HUES64 (cell line): ENCODE results near the gene ACRV1. TPM values are rescaled to one million over a fixed set of nuclear protein-coding genes. Genes with fewer than 3 reads are reported as not detected.
"Not testable (repeated sequence)": the region's sequence is repeated elsewhere in the genome, so short reads cannot be mapped to it uniquely, and the experiment has no call there.

Experiments
- H3K27ac ChIP-seq: 2 replicates; pipeline ENCODE4 v1.7.0; 2013; ENCODE audit warnings: low read depth, low read length, inconsistent platforms
- H3K27me3 ChIP-seq: 2 replicates; pipeline ENCODE4 v1.6.1; 2013; ENCODE audit warnings: mild to moderate bottlenecking, low read length; ENCODE audit not compliant: insufficient read depth
- H3K36me3 ChIP-seq: 2 replicates; pipeline ENCODE4 v1.6.1; 2013; ENCODE audit warnings: mild to moderate bottlenecking, low read length; ENCODE audit not compliant: insufficient read depth
- H3K4me1 ChIP-seq: 2 replicates; pipeline ENCODE4 v1.6.1; 2013; ENCODE audit warnings: mild to moderate bottlenecking, low read length, moderate library complexity; ENCODE audit not compliant: insufficient read depth
- H3K4me3 ChIP-seq: 2 replicates; pipeline ENCODE4 v1.5.1; 2013; ENCODE audit warnings: mild to moderate bottlenecking, low read length, moderate library complexity
- H3K9ac ChIP-seq: 2 replicates; pipeline ENCODE4 v1.6.1; 2013; ENCODE audit warnings: mild to moderate bottlenecking, low read depth, low read length
- H3K9me3 ChIP-seq: 2 replicates; pipeline ENCODE4 v1.6.1; 2013; ENCODE audit warnings: low read depth, low read length; ENCODE audit not compliant: insufficient read depth
- WGBS: fragments of 150-250, 120-280 bp; methylation state at CpG from one replicate; pipeline ENCODE4 v1.1.7; 2013; ENCODE audit warnings: missing lambda C conversion rate; 5-methylcytosine and 5-hydroxymethylcytosine counted together
- polyA plus RNA-seq, 2 experiments: library from polyadenylated mRNA; stranded (reverse); fragments of 50-300 nt; gene quantifications; one replicate each; pipeline ENCODE4 v1.2.3, GENCODE V29; 2013

The ACRV1 gene
- polyA plus RNA-seq (2013, experiment 1 of 2): not detected
- not detected for polyA plus RNA-seq (2013, experiment 2 of 2)

DNA sequence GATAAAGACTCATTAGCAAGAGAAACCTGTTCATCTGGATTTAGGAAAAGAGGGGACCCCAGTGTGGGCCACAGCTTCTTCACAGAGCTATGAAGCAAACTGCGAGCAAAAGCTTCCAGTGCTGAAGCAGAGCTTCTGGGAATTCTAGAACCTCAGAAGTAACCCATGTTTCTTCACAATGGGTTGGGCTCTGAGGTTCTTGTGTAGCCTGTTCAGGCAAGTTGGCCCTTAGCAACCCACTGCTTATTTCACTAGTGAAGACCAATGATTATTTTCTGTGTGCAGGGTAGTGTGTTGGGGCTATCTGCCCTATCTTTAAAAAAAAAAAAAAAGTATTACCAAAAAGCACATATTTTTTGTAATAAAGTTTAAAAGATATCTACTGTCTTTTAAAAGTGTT, at the start of gene ACRV1:
ACRV1 (minus strand) TSS at position 101 of the 400 bp plus-strand sequence; CDS start at position 34, 67 bp downstream.
- H3K27me3 ChIP-seq: no peaks in the 10 kb centered on the region
- 97% methylated on average over 1 of the region's 1 CpG for WGBS
- H3K36me3 ChIP-seq: peaks cover 41% of the 10 kb centered on the region
- no peak within 1 kb of the TSS for H3K27ac ChIP-seq
- no peak within 1 kb of the TSS for H3K9ac ChIP-seq
- H3K4me1 ChIP-seq: peaks cover 10% of the 10 kb centered on the region; the same call in 1 of the 2 replicates
- no peak within 1 kb of the TSS for H3K4me3 ChIP-seq
- no peaks in the 10 kb centered on the region for H3K9me3 ChIP-seq

- 94% methylated on average over 3 of the region's 3 CpGs for WGBS
- Histone ChIP-seq H3K4me3 (no peak overlapping the region), H3K4me1 (no peaks in the 10 kb centered on the region), H3K27me3 (no peaks in the 10 kb centered on the region), H3K9ac (no peak overlapping the region), H3K9me3 (no peaks in the 10 kb centered on the region), H3K27ac (no peak overlapping the region), H3K36me3 (no peaks in the 10 kb centered on the region)
These were observed 48.3 kb upstream of the ACRV1 start for GRCh38 chr11:125728969-125729368.

- Histone ChIP-seq H3K36me3 (no peaks in the 10 kb centered on the region), H3K27ac (no peak overlapping the region), H3K9ac (no peak overlapping the region), H3K27me3 (no peaks in the 10 kb centered on the region), H3K4me3 (no peak overlapping the region), H3K9me3 (no peaks in the 10 kb centered on the region), H3K4me1 (no peaks in the 10 kb centered on the region)
- WGBS: no CpG with 5 or more reads among the region's 1 CpG
These were observed 43.5 kb upstream of the ACRV1 start for GRCh38 chr11:125724125-125724524.

GRCh38 chr11:125720781-125721180, 40.1 kb upstream of the ACRV1 start:
- H3K4me3 ChIP-seq: no peak overlapping the region
- H3K36me3 ChIP-seq: no peaks in the 10 kb centered on the region
- no peak overlapping the region for H3K27ac ChIP-seq
- no peak overlapping the region for H3K9ac ChIP-seq
- no peaks in the 10 kb centered on the region for H3K27me3 ChIP-seq
- peaks cover 12% of the 10 kb centered on the region; the same call in 1 of the 2 replicates for H3K9me3 ChIP-seq
- H3K4me1 ChIP-seq: no peaks in the 10 kb centered on the region
- WGBS: 85% methylated on average over 6 of the region's 6 CpGs

- H3K9me3 ChIP-seq, H3K27ac ChIP-seq, H3K27me3 ChIP-seq, H3K4me3 ChIP-seq, H3K36me3 ChIP-seq, H3K9ac ChIP-seq: not testable (repeated sequence)
- H3K4me1 ChIP-seq: peaks cover 15% of the 10 kb centered on the region
- WGBS: 93% methylated on average over 24 of the region's 24 CpGs
These were observed 24.0 kb upstream of the ACRV1 start for GRCh38 chr11:125704686-125705085.

DNA sequence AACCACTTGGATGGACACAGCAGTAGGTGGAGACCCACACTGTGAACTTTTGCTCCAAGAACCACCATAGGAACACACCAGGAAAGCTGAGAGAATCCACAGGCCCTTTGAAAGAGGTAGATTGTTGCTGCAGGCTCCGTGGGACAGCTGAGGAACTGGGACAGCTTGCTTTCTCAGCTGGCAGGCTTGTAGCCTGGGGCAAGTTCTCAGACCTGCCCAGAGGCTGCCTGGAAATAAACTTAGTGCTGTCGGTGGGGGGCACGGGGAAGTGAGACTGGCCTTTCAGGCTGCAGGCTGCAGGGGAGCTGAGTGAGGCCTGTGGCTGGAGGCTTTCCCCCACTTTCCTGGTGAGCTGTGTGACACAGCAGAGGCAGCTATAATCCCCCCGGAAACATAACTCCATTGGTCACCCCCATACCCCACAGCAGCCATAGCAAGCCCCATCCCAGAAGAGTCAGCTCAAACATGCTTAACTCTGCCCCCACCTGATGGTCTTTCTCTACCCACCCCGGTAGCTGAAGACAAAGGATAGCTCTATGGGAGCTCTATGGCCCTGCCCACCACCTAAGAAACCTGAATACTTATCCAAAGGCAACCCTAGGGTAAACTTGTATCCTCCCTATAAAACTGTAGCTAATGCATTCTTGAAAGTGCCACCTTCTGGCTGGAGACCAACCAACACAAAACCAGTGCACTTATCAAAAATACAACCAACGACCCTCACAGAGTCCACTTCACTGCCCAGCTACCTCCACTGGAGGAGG, 21.4 kb upstream of the ACRV1 start:
- Histone ChIP-seq H3K4me1 (peaks cover 15% of the 10 kb centered on the region), H3K36me3 (no peaks in the 10 kb centered on the region), H3K27ac (no peak overlapping the region; the same call in 1 of the 2 replicates), H3K4me3 (no peak overlapping the region), H3K27me3 (no peaks in the 10 kb centered on the region), H3K9me3 (no peaks in the 10 kb centered on the region), H3K9ac (no peak overlapping the region)
- WGBS: 44% methylated on average over 6 of the region's 6 CpGs

GRCh38 chr11:125701018-125701610, 20.5 kb upstream of the ACRV1 start:
- 85% methylated on average over 4 of the region's 6 CpGs for WGBS
- Histone ChIP-seq H3K27me3 (no peaks in the 10 kb centered on the region), H3K4me3 (no peak overlapping the region), H3K4me1 (peaks cover 15% of the 10 kb centered on the region), H3K9me3 (no peaks in the 10 kb centered on the region), H3K9ac (no peak overlapping the region), H3K27ac (no peak overlapping the region), H3K36me3 (no peaks in the 10 kb centered on the region)

DNA sequence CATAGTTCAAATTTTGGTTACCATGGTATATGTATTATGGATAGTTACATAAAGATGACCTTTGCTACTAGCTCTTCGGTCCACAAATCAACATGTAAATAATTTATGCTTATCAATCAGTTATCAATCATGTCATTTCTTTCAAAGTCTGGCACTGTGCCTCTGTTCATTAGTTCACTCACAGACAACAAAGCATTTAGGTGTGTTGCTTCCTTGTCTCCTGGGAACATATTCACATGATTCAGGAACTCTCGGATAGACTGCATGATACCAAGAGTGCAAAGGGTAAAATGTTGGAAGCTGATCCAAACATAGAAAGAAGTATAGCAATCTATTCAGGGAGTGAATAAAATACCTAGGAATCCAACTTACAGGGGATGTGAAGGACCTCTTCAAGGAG, 14.3 kb upstream of the ACRV1 start:
- 97% methylated on average over 2 of the region's 2 CpGs for whole genome bisulfite sequencing
- Histone ChIP-seq H3K9ac (no peak overlapping the region), H3K9me3 (no peaks in the 10 kb centered on the region), H3K36me3 (no peaks in the 10 kb centered on the region), H3K4me3 (no peak overlapping the region), H3K27me3 (no peaks in the 10 kb centered on the region), H3K4me1 (no peaks in the 10 kb centered on the region), H3K27ac (no peak overlapping the region)

GRCh38 chr11:125692887-125693286, 12.2 kb upstream of the ACRV1 start:
- H3K27me3 ChIP-seq: no peaks in the 10 kb centered on the region
- no peak overlapping the region for H3K27ac ChIP-seq
- no peak overlapping the region for H3K4me3 ChIP-seq
- no peaks in the 10 kb centered on the region for H3K9me3 ChIP-seq
- WGBS: 88% methylated on average over 5 of the region's 5 CpGs
- H3K4me1 ChIP-seq: no peaks in the 10 kb centered on the region
- H3K36me3 ChIP-seq: no peaks in the 10 kb centered on the region
- H3K9ac ChIP-seq: no peak overlapping the region

DNA sequence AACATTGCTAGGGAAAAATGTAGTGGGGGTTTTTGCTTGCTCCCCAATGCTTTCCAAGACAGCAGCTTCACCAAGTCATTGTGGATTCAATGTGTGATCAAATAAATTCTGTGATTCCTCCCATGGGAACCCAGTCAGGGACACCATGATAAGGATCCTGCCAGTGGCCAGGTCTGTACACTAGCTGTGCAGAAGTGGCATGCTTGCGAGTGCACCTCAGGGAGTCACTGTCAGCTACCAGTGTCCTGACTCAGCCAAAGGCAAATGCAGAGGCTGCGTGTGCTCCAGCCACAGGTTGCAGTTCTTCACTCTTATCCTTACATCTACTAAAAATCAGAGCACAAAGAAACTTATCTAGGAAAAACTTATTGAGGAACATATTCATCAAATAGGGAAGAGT, 9.4 kb upstream of the ACRV1 start:
- peaks cover 5% of the 10 kb centered on the region; the same call in 1 of the 2 replicates for H3K4me1 ChIP-seq
- H3K36me3 ChIP-seq: no peaks in the 10 kb centered on the region
- H3K27me3 ChIP-seq: no peaks in the 10 kb centered on the region
- no peak overlapping the region for H3K27ac ChIP-seq
- H3K9ac ChIP-seq: no peak overlapping the region
- H3K4me3 ChIP-seq: no peak overlapping the region
- no peaks in the 10 kb centered on the region for H3K9me3 ChIP-seq
- 93% methylated on average over 2 of the region's 2 CpGs for WGBS

- Histone ChIP-seq H3K36me3 (no peaks in the 10 kb centered on the region), H3K4me3 (no peak overlapping the region), H3K9me3 (no peaks in the 10 kb centered on the region), H3K9ac (no peak overlapping the region), H3K27ac (no peak overlapping the region), H3K27me3 (no peaks in the 10 kb centered on the region), H3K4me1 (peaks cover 7% of the 10 kb centered on the region; the same call in 1 of the 2 replicates)
- WGBS: 90% methylated on average over 6 of the region's 6 CpGs
These were observed 8.7 kb upstream of the ACRV1 start for GRCh38 chr11:125689274-125689859.
